GM12801 (cell line): Measurements from ENCODE around the gene EBPL.

ENCODE experiments used
- TF ChIP-seq, protein P1 (sequence below): IDR thresholded peaks from one replicate; pipeline ENCODE4 v1.5.1; 2011; ENCODE audit warnings: control low read depth; ENCODE audit not compliant: insufficient read length; ENCODE audit errors: extremely low read depth

Gene EBPL

GRCh38 chr13:49629947-49630346 lies 61.3 kb downstream of the EBPL start:
- TF ChIP-seq, protein P1, sequence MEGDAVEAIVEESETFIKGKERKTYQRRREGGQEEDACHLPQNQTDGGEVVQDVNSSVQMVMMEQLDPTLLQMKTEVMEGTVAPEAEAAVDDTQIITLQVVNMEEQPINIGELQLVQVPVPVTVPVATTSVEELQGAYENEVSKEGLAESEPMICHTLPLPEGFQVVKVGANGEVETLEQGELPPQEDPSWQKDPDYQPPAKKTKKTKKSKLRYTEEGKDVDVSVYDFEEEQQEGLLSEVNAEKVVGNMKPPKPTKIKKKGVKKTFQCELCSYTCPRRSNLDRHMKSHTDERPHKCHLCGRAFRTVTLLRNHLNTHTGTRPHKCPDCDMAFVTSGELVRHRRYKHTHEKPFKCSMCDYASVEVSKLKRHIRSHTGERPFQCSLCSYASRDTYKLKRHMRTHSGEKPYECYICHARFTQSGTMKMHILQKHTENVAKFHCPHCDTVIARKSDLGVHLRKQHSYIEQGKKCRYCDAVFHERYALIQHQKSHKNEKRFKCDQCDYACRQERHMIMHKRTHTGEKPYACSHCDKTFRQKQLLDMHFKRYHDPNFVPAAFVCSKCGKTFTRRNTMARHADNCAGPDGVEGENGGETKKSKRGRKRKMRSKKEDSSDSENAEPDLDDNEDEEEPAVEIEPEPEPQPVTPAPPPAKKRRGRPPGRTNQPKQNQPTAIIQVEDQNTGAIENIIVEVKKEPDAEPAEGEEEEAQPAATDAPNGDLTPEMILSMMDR: no peak

GRCh38 chr13:49629196-49629938 lies 61.9 kb downstream of the EBPL start:
- TF ChIP-seq, protein P1: no peak

GRCh38 chr13:49627831-49628652 lies 63.2 kb downstream of the EBPL start, which contains the start of gene ARL11:
ARL11 (plus strand) TSS chr13:49628507; CDS start chr13:49630448, 1,941 bp downstream.
- TF ChIP-seq, protein P1: no peak

GRCh38 chr13:49625392-49626079 lies 65.8 kb downstream of the EBPL start:
- TF ChIP-seq, protein P1: no peak

- TF ChIP-seq, protein P1: no peak
These were observed 67.1 kb downstream of the EBPL start for GRCh38 chr13:49624229-49624628.

DNA sequence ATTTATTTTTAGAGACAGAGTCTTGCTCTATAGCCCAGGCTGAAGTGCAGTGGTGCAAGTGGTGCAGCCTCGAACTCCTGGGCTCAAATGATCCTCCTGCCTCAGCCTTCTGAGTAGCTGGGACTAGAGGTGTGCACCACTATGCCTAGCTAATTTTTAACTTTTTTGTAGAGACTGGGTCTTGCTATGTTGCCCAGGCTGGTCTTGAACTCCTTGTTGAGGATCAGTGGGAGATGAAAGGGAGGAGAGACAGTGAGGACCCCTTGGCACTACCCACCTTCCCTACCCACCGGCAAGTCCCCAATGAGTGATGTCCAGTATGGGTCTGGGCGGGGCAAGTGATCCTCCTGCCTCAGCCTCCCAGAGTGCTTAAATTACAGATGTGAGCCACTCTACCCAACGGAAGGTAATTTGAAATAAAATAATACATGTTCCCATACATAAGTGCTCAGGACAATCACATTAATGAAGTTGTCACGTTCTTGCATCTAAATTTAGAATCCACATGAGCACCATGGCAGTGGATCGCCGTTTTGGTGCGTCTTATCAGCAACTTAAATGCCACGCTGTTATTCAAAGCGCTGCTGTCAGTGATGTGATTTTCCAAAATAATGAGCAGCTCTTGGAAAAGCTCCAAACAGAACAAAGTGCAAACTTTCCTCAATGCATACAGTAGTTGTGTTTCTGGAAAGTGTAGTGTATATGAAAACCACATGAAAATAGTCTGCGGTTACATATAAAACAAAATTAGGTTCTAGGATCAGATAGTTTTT lies 68.9 kb downstream of the EBPL start:
- TF ChIP-seq, protein P1: no peak

GRCh38 chr13:49620170-49620621 lies 71.1 kb downstream of the EBPL start:
- TF ChIP-seq, protein P1: no peak
